Occipital lobe (tissue), 2 donors: Measurements from ENCODE around the gene WNT3. TPM values are rescaled to one million over a fixed set of nuclear protein-coding genes. Genes with fewer than 3 reads are reported as not detected.
"Not testable (repeated sequence)": the region's sequence is repeated elsewhere in the genome, so short reads cannot be mapped to it uniquely, and the experiment has no call there.

Source experiments
- DNase-seq: peaks from one replicate; lab custom pipeline; 2025; lab: John Stamatoyannopoulos, UW
- total RNA-seq: library from RNA; depleted of rRNA; stranded (reverse); fragments of >200 nt; gene quantifications from one replicate; pipeline ENCODE4 v1.2.3, GENCODE V29; 2014

Gene WNT3, protein sequence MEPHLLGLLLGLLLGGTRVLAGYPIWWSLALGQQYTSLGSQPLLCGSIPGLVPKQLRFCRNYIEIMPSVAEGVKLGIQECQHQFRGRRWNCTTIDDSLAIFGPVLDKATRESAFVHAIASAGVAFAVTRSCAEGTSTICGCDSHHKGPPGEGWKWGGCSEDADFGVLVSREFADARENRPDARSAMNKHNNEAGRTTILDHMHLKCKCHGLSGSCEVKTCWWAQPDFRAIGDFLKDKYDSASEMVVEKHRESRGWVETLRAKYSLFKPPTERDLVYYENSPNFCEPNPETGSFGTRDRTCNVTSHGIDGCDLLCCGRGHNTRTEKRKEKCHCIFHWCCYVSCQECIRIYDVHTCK
- total RNA-seq, result 5.1 TPM

DNA sequence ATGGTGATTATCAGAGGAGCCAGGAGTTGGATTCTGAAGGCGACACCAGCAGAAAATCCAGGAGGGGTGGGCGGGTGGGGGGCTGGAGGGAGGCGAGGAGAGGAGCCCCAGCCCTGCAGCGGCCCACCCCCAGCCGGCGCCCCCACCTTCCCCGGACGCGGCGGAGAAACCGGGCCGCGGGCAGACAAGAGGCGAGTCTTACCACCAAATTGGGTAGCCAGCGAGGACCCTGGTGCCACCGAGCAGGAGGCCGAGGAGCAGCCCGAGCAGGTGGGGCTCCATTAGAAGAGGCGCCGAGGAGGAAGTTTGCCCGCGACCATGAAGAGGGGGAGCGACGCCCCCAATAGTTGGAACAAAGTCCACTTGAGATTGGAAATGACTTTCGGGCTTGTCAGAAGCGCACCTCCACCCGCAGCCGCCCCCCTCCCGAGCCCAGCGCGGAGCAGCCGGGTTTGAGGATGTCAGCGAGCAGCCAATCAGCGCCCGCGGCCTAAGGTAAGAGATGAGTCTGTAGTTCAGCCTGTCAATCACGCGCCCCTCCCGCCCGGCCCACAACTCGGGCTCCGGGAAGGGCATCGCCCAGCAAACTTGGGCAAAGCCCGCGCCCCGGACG is at the start of gene WNT3:
Gene WNT3 (minus strand): TSS at position 377 of the 613 bp plus-strand sequence. CDS start 95 bp downstream, at position 282.
- DNase-seq, result no peak

DNA sequence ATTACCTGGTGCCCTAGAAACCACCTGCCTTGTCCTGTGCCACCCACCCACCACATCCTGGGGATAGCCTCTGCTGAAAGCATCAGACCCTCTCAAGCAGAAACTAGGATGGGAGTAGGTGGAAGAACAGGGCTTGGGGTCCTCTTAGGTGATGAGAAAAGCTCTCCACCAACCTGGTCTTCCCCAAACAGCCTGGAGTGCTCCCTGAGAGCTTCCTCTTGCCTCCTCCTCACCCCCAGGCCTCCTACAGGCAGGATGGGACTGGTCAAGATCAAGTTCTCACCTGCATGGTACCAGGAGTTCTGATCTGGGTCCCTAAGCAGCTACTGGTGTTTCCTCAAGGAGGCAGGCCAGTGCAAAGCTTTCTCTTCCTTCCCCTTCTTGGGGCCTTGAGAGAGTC is 48.3 kb upstream of the WNT3 start:
- DNase-seq, result no peak

DNA sequence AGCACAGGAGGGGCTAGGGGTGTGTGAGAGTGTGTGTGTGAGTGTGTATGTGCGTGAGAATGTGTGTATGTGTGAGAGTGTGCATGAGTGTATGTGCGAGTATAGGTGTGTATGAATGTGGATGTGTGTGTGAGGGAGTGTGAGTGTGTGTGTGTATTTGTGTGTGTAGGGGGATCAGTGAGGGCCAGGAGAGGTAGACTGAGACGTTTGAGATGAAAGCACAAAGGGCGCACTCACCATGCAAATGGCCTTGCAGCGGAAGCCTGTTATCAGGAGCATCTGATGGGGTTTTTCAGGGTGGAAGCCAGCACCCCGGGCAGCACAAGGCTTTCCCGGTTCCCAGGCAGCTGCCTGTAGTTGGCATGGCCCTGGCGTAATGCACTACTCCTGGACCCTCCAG is 47.8 kb upstream of the WNT3 start:
- DNase-seq, result no peak

DNA sequence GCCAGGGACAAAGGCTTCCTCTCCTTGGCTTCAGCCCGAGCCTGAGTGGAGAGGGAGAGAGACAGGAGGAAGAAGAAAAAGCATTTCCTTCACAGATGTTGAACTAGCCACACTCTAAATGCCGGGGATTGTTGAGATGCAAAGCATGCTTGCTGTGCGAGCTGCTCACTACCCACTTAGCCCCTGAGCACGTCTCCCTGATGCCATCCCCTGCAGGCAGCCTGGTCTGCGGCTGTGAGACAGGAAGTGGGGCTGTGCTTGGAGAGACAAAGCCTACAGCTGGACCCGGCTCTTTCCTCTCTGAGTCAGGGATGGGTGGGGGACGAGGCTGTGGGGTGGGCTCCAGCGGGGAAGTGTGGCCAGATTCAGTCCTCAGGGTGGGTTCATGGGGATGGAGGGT is 46.6 kb upstream of the WNT3 start:
- no peak for DNase-seq

DNA sequence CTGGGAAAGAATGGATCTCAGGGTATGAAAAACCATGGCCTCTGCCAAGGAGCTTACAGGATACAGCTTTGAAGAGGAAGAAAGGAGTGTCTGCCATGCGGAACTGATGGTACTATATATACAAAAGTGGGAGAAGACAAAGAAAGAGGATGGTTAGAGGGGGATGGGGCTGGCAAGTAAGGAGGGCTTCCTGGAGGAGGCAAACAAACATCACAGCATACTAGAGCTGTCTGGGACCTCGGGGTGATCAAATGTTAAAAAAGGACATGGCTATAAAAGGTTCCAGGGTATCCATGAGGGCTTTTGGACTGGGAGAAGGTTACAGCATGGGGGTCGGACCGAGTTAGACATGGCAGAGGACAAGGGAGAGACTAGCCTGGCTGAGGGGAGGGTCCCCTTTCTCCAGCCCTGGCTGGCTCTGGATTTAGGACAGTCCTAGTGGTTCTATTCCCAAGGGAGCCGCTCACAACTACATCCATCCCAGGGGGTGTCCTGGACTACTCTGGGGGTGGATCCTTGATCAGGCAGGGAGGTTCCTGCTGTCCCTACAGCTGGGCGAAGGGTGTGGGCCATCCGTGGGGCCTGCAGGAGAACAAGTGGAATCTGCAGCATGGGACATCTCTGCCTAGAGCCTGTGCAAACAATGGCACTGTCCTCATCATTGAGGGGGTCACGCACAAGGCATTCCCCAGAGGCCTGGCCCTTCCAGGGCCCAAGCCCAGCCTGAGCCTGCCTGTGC is 45.1 kb upstream of the WNT3 start:
- no peak for DNase-seq

DNA sequence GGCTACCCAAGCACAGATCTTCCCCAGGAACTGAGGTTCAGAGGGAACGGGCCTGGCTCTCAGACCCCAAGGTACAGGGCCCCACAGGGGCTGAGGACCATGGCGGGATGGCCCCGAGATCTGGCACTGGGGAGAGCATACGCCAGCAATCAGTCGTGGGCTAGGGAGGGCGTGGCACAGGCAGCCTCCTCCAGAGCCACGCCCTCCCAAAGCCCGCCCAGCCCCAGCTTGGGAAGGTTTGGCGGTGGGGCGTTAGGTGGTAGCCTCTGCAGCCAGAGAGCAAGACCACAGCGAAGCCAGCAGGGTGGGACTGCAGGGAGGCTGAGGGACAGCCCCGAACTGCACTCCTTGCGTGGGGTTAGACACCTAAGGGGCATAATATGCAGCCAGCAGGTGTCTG is 44.5 kb upstream of the WNT3 start:
- DNase-seq, result no peak

DNA sequence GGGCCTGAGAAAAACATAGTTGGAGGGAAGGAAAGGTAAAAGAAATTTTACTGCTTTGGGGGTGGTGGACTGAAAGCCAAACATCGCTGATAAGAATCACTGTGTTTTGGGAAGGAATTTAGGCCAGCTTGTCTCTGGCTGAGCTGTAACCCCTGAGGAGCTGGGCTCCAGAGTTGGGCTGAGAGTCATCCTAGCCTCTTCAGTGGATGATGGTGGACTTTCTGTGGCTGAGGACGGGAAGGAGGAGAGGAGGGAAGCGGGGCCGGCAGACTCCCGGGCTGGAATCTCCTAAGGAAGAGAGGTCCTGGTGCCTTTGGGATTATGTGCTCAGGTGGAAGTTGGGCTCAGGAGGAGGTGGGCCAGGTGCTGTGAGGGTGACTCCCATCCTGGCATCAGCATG is 41.5 kb upstream of the WNT3 start:
- no peak for DNase-seq

DNA sequence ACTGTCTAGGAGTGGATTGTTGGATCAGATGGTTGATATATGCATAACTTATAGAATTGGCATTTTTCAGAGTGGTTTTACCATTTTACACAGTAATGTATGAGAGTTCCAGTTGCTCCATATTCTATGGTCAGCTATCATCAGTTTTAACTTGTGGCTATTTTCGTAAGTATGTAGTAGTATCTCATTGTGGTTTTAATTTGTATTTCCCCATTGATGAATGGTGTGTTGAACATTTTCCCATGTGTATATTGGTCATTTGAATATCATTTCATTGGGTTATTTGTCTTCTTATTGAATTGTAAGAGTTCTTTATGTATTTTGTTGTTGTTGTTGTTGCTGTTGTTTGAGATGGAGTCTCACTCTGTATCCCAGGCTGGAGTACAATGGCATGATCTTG is 39.1 kb upstream of the WNT3 start:
- no peak for DNase-seq

DNA sequence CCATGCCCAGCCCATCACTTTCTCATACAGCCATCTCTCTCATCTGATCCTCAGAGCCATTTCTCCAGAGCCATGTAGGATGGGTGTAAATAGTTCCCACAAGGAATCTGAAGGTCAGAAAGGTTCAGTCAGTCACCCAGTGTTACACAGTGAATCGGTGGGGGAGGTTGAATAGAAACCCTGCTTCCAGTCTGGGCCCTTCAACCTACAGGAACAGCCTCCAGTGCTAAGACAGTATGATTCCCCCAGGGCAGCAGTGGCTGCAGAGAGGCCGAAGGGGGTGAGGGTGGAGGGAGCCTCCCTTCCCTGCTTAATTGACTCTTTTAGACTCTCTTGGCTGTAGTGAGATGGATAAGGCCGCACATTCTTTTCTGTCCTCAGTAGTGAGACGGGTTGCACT is 36.5 kb upstream of the WNT3 start:
- DNase-seq, result no peak

DNA sequence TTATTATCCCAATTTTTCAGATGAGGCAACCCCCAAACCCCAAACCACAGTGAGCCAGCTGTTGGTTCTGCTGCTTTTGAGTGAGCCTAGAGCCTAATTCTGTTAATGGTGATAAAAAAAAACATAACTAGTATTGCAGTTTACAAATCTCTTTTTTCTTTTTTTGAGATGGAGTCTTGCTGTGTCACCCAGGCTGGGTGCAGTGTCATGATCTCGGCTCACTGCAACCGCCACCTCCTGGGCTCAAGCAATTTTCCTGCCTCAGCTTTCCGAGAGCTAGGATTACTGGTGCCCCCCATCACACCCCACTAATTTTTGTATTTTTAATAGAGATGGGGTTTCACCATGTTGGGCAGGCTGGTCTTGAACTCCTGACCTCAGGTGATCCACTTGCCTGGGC is 36.0 kb upstream of the WNT3 start:
- no peak for DNase-seq

DNA sequence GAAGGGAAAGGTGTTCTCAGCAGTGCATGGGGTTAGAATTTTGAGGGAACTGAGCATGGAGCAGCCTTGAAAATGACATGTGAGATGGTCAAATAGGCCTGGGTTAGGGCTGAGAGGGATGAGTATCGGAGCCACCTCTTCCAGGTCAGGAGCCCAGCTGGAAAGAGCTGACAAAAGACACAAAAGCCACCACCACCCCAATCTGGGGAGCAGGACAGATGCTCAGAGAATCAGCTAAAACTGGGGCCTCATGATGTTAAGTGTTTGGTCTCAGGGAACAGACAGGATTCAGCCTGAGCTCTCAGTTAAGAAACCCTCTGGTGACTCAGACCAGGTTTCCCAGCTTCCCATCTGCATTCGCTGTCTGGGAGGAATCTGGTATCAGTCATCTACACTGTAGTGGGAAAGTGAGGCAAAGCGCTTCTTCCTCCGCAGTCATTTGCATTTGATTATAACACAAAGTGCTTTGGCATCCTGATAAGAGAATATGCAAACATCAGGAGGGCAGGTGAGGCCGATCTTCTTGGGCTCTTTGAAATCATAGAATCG is 35.5 kb upstream of the WNT3 start:
- DNase-seq, result no peak

DNA sequence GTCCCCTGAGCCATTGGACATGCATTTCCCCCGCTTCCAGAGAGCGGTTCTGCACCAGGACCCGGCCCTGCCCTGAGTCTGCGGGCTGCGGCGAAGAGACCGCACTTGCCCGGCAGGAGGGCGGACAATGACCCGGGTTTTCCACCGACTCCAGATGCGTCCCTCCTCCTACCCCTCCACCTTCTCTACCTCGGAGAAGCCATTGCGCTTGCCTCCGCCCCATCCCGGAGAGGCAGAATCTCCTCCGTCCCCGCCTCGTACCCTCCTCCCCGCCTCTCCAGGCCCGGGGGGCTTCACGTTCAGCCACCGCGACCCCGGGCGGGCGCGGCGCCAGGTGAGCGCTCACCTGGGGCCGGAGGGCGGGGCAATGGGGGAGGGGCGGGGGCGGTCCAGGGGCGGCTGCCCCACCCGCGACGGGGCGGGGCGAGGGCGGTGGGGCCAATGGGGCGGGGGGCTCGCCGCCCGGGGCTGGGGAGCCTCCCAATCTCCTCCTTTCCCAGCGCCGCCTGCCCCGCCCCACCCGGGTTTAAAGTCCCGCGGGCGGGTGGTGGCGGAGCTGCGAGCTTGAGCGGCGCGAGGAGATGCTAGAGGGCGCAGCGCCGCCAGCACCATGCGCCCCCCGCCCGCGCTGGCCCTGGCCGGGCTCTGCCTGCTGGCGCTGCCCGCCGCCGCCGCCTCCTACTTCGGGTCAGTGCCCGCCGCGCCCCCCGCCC is 32.7 kb upstream of the WNT3 start, which contains the start of gene WNT9B:
Gene WNT9B (plus strand): TSS at position 555 of the 713 bp plus-strand sequence. CDS start 56 bp downstream, at position 611.
- DNase-seq, result no peak

DNA sequence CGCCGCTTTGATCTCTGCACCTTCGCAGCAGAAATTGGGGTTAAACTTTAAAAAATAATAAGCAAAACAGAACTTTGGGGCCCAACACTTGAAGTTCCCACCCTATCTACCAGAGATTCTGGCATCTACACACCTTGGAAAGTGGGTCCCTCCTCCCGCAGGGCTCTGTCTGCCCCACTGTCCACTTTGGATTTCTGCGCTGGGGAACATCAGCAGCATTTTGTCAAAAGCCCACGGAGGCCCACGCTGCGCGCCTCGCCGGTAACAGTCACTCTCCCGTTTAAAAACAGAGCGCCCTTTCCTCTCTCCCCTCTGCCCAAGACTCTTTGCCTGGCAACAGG is 32.2 kb upstream of the WNT3 start:
- DNase-seq, result no peak

DNA sequence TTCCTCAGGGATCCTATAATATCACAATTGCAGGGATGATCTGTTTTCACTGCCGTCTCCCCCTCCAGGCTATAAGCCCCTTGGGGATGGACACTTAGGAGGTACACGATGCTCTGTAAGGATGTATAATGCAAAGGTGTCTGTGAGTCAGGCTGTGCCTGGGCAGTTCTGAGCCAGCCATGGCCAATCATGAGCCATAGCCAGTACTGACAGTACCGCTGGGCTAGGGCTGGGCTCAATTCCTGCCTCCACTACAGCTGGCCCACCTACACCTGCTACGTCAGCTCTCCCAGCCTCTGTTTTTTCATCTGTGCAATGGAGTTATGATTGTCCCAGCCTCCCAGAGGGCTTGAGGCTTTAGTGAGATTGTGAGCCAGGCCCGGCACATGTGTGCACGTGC is 30.0 kb upstream of the WNT3 start:
- no peak for DNase-seq

DNA sequence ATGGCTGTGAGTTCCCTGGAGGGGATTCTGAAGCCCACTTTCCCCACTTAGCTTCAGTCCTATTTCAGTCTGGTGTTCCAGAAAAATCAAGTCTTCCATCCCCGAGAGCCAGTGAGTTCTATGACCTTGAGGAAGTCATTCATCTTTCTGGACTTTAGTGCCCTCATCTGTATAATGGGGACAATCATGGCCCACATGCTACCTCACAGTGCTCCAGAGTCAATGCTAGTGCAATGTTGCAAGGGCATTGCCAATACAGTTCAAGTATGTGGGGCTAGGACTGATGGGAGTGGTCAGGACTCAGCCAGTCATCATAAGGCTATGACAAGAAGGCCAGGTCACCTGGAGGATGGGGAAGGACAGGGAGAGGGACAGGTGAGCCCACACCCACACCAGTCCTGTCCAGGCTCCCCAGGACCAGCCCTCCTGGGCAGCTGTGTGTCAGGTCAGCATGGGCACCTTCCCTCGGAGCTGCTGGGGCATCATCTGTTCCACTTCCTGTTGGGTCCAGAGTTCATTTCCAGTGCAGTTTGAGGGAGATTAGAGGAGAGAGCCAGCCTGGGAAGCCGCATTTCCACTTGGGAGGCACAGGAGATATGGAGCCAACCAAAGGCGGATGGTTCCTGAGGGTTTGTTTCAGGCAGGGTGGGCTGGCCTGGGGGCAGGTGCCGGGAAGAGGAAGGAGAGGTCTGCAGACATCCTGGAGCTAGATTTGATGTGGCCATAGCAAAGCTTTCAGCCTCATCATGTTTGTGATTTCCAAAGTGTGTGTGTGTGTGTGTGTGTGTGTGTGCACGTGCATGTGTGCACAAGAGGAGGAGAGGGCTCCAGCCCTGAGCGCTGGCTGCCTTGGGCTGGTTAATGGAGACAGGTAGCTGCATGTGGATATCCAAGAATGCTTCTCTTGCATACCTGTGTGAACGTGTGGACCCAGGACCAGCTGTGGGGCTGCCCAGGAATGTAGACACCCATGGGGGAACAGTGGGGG is 29.0 kb upstream of the WNT3 start:
- DNase-seq, result no peak

DNA sequence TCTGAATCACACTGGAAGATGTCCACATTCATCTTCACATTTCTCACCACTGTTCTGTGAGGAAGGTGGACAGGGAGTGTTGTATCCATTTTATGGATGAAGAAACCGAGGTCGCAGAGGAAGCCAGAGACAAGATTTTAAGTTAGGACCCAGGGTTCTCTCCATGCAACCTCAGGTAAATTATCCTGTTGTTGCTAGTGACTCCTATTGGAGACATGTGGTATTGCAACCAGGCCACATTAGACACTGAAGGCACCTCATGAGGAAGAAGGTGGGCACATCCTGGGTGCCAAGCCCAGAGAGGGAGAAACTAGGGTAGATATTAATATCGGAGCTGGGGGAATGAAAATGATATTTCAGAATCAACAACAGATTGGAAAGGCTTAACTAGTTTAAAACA is 24.3 kb upstream of the WNT3 start:
- no peak for DNase-seq

DNA sequence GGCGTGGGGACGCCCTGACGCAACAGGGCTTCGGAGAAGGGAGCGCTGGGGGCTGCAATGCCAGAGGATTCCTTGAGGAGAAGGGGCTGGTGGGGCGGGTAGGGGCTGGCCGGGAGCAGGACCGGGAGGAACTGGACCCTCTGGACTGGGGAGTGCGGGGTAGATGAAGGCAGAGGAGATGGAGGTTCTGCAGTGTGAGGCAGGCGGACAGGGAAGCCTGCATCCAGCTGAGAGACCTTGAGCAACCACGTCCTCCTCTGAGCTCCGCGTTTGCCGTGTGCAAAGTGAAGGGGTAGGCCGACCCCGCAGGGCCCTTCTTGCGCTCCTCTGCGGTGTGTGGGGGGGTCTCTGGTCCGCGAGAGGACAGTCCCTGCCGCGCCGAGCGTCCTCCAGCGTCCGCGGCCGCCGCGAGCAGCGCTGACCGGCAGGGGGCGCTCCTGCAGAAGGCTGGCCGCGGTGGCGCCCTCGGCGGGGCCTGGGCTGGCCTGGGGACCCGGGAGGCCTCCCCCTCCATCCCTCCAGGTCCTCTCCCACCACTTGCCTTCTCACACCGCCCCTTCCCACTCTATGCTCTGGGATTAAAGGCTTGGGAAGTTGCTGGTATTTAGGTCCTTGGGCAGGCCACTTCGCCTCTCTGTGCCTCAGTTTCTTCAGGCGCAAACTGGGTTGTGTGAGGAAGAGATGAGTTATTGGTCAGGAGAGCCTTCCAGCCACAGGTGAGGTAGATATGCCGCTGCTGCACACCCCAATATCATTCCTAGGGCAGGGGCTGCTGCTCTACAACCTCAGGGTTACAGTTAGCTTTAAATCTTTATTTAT is 23.3 kb upstream of the WNT3 start:
- DNase-seq, result no peak

DNA sequence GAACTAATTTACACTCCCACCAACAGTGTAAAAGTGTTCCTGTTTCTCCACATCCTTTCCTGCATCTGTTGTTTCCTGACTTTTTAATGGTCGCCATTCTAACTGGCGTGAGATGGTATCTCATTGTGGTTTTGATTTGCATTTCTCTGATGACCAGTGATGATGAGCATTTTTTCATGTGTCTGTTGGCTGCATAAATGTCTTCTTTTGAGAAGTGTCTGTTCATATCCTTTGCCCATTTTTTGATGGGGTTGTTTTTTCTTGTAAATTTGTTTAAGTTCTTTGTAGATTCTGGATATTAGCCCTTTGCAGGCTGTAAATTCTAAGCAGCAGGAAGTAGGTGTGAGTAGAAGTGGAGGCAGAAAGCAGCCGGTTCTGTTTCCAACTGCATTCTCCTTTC is 22.1 kb upstream of the WNT3 start:
- DNase-seq, result not testable (repeated sequence)

DNA sequence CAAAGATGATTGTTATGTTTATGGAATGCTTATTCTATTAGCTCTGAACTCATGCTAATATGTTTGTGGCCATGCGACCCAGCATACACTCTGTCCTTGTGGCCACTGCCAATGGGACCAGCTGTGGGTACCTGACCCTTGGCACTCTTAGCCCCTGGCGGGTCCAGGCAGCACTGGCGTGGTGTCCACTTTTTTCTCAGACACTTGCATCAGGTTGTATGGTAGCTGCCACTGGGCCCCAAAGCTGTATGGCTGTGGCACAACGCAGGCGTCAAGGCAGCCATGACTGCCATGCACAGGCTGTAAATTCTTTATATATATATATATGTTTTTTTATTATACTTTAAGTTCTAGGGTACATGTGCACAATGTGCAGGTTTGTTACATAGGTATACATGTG is 20.7 kb upstream of the WNT3 start:
- no peak for DNase-seq

DNA sequence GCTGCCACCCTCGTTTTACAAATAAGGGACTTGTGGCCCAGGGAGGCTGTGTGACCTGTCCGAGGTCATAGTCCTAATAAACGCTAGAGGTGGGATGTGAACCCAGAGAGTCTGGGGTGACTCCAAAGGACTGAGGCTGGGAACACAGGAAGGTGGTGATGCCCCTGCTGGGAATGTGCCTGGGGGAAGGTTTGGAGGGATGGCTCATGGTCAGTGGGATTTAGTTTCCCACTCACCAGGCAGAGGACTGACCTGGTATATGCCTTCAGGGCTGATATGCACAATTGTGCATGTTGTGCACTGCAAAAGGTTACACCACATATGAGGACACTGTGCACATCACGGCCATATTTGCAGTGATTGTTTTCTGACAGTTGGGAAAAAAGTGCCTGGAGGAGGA is 19.0 kb upstream of the WNT3 start:
- no peak for DNase-seq
